IPS DF 4.7 (cell line): ENCODE measurements around the gene KMT2C.
"Not testable (repeated sequence)": the region's sequence is repeated elsewhere in the genome, so short reads cannot be mapped to it uniquely, and the experiment has no call there.

Experiments used
- DNase-seq: peaks from one replicate; pipeline ENCODE4 v3.0.0-alpha.2; 2013; ENCODE audit warnings: low spot score; ENCODE audit errors: extremely low read depth

The KMT2C gene

DNA sequence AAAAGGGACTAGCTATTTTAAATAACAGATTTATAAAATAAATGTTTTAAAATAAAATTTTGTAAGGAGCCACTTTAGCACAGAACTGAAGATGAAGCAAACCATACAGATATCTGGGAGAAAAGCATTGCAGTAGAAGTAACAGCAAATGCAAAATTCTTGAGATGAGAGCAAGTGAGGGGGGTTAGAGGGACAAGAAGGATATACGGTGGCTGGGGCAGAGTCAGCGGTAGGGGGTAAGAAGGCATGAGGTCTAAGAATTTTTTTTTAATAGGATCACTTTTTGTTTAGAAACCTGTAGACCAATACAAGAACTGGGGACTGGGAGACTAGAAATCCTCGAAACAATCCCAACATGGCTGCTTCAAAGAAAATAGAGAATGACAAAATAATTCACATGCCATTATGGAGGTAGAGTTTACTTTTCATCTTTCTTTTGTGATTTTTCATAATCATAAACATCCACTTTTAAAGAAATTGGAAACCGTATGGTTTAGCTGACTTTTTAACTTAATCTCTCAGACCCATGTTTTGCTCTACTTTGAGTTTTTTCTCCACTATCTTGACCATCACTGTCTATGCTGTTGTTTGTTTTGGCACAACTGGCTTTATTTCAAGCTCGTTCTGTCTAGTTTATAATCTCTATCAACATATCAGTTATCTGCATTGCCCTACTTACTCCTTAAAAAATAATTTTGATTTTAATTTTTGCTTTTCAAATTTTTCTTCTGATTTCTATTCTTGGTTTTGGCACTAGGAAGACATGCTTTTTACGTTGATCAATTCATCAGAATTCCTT lies 73.5 kb downstream of the KMT2C start:
- DNase-seq, result no peak

DNA sequence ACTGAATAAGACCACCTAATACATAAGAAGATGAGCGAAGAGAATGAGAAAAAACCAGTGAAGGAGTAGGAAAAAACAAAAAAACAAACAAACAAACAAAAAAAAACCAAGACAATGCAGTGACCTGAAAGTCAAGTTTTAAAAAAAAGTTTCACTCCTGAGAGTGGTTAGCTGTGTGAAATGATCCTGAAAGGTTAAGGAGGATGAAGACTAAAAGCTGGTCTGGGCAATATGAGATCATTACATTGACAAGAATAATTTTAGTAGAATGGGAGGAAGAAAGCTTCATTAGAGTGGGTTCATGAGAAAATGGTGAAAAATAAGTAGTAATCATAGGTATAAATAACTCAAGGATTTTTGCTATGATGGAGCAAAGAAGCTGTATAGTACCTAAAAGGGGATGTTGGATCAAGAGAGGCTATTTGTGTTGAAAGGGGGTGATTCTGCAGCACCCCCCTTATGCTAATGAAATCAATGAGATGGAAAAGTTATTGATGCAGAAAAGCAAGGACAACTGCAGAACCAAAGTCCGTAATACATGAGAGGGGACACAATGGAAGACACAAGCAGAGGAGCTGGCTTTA lies 80.2 kb downstream of the KMT2C start:
- DNase-seq, result no peak

DNA sequence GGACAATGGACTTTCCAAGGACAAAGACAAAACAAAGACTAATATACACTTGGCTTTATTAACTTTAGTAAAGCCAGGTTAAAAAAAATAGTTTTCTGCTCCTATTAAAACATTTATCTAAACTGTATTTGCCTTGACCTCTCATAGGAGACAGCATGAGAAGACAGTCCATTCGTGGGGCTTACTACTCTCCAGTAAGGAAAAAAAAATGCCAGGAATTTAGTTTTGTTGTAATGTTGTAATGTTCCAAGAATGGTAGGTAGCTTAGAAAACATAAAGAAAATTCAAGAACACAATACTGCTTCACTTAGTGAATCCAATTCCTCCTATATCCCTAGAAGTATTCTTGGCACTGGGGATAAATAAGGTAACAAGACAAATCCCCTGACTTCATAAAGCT lies 81.7 kb downstream of the KMT2C start:
- DNase-seq, result no peak

DNA sequence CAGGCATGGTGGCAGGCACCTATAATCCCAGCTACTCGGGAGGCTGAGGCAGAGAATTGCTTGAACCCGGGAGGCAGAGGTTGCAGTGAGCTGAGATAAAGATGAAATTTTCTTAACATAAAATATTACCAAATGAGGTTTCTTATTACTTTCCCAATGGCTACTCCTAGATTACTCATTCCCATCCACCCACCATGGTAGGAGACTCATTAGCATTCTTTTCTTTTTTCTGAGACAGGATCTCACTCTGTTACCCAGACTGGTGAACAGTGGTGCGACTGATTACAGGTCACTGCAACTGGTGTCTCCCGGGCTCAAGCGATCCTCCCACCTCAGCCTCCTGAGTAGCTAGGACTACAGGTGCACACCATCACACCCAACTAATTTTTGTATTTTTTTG lies 82.5 kb downstream of the KMT2C start:
- not testable (repeated sequence) for DNase-seq

DNA sequence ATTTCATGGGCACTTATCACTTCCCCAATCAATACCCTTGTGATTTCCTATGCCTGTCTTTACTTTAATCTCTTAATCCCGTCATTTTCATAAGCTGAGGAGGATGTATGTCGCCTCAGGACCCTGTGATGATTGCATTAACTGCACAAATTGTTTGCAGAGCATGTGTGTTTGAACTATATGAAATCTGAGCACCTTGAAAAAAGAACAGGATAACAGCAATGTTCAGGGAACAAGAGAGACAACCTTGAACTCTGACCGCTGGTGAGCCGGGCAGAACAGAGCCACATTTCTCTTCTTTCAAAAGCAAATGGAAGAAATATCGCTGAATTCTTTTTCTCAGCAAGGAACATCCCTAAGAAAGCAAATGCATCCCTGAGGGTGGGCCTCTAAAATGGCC lies 84.1 kb downstream of the KMT2C start:
- DNase-seq, result not testable (repeated sequence)

DNA sequence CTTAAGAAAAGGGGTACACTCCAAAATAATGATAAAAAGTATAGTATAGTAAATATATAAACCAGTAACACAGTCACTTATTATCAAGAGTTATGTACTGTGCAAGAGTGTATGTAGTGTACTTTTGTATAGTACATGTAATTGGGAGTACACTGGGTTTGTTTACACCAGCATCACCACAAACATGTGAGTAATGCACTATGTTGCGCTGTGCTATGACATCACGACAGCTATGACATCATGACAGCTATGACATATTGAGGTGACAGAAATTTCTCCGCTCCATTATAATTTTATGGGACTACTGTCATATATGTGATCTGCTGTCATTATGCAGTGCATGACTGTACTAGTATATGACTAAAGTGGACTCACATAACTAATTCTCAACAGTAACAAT lies 84.6 kb downstream of the KMT2C start:
- no peak for DNase-seq

DNA sequence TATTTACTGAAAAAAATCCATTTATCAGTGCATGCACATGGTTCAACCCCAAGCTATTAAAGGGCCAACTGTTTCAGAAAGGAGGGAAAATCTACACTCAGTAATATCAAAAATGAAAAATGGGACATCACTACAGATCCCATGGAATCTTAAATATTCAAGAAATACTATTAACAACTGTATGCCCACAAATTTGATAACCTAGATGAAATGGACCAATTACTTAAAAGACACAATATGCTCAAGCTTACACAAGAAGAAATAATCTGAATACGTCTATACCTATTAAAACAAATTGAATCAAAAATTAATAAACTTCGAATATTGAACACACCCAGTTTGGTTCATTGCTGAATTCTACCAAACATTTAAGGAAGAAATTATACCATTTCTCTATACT lies 87.9 kb downstream of the KMT2C start:
- no peak for DNase-seq

DNA sequence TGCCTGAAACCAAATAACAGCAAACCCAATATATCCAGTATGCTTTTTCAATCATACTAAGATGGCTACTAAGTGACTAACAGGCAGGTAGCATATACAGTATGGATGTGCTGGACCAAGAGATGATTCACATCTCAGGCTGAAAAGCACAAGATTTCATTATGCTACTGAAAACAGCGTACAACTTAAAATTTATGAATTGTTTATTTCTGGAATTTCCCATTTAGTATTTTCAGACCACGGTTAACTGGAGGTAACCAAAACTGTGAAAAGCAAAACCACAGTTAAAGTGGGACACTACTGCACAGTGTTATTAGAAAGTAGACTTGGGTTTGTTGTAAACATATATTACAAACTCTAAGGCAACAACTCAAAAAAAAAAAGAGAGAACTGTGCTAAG lies 91.5 kb downstream of the KMT2C start:
- no peak for DNase-seq

DNA sequence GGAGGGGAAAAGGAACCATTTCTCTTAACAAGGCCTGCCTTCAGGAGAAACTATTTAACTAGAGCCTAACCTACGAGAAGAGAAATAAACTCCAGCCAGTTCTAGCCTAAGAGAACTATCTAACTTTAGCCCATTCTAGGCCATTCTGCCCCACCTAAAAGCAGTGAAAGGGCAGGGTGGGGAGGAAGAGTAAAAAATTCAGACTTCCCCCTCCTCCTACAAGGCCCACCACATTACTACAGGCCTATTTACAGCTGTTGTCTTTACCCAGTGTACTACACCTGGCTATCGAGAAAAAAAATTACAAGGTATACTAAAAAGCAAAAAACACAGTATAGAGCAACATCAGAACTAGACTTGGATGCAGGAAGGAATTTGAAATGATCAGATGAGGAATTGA lies 93.0 kb downstream of the KMT2C start:
- DNase-seq, result no peak

DNA sequence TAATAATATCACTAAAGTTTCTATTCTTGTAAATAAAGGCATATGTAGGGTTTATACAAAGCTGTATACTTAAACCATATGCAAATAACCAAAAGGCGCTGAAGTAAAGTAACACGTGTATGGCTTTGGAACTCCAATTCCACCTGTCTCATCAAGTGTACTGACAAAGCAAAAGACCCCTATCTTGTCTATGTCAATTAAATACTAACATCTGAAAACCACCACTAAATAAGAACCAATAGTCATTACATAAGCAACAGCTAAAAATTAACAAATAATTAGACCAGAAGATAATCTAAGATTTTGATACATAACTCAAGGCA lies 93.9 kb downstream of the KMT2C start:
- DNase-seq, result no peak

DNA sequence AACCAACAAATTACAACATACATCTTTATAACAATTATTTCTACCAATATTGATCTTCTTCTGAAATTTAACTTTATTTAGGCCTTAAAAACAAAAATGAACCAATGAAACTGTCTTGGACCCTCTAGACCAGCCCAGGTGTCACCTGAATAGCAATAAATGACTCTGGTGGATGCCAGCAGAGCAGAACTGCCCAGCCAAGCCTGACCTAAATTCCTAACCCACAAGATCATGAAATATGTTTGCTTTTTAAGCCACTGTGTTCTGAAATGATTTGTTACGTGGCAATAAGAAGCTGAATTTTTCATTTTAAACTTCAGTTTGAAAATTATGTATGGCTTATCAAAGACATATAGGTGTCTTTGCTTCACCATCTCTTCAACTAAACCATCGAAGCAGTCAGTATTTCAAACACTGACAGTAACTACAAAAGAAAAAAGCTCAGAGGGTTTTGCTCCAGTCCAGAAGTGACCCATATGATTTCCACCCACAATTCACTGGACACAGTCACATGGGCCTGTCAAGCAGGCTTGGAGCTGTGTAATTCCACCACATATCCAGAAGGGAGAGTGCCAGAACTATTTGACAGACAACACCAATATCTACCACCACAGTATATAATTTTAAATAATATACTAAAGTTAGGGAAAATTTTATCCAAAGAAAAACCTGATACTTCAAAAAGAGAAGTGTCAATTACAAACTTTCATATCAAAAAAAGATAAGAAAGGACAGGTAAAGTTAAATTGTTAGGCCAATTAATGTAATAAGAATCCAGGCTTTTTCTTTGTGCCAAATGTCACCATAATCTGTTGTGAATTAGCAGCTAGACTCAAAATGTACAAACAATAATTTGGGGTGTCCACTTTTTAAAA lies 94.5 kb downstream of the KMT2C start:
- DNase-seq, result no peak

DNA sequence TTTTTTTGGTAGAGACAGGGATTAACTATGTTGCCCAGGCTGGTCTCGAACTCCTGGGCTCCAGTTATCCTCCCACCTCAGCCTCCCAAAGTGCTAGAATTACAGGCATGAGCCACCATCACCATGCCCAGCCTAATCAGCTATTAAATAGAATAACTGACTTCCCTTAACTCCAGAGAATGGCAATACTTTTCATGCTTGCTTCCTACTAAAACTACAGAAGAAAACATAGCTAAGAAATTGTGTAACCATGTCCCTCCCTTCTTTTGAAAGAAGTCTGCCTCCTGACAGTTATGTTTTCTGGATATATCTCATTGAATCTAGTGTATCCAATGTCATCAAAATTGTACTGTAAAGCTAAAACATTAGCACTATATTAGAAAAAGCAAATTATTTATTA lies 95.6 kb downstream of the KMT2C start:
- DNase-seq, result no peak

DNA sequence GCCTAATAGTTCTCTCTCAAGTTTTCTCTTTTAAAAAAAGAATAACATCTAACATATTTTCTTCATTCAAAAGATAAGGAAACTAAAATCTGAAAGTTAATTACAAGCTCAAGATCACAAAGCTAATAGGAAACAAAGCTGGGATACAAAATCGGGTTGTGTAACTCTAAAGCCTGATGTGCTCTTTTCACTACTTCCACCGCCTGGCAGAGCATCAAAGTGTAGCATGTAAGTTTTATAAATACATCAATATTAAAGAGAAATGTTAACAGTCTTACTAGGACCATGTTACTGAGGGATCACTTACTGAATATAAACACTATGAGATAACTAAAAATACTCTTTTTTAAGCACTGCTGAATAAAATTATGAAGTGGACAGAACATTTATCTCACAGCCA lies 97.2 kb downstream of the KMT2C start:
- no peak for DNase-seq

DNA sequence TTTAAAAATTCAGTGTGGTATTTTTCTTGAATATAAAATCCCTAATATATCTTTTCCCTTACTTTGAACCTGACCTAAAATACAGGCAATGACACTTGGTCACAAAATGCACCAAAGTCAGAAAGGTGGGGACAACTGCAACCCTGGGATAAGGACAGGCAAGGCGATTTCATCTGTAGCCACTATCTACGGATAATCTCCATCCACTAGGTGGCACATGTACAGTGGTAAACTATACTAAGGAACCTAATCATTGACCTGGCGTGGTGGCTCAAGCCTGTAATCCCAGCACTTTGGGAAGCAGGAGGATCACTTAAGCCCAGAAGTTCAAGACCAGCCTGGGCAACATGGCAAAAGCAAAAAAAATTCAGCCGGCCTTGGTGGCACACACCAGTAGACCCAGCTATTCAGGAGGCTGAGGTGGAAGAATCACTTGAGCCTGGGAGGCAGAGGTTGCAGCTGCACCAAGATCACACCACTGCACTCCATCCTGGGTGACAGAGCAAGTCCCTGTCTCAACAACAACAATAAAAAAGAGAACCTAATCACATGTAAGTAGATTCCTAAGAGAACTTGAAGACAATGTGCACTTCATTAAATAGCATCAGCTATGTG lies 98.9 kb downstream of the KMT2C start:
- DNase-seq, result peak; percentile 49

DNA sequence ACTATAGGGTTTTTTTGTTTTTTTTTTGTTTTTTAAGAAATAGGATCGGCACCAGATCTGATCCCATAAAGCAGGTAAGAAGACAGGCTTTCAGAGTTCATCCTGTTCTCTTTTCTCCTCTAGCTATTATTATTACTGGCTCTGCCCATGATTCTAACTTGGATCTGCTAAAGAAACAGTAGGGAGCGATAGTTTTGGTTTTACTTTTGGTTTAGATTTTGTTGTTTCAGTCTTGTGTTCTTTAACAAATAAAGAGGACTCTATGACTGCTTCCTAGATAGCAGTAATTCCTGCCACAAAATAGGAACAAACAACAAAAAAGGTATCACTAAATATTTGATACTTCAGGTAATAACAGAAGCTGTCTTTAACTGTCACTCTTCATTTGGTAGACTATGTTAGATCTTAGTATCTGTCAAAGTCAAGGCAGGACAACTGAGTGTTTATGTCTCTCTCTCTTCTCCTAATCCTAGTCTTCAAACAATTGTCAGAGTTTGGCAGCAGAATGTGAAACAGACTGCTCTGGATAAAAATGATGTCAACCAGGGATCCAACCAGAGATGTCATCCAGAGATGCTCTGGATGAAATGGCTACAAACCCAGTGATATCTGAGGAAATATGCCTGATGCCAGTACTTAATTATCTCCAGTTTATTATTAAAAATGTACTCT lies 99.8 kb downstream of the KMT2C start:
- no peak for DNase-seq

DNA sequence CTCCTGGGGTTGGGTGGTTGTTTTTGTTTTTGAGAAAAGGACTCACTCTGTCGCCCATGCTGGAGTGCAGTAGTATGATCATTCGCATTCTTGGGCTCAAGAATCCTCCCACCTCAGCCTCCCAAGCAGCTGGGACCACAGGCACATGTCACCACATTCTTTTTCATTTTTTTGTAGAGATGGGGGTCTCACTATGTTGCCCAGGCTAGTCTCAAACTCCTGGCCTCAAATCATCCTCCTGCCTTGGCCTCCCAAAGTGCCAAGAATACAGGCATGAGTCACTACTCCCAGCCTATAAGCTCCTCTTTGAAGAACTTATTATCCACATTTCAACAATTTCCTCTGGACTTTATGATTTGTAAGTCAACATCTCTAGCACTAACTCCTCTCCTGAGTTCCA lies 102.7 kb downstream of the KMT2C start:
- DNase-seq, result no peak

DNA sequence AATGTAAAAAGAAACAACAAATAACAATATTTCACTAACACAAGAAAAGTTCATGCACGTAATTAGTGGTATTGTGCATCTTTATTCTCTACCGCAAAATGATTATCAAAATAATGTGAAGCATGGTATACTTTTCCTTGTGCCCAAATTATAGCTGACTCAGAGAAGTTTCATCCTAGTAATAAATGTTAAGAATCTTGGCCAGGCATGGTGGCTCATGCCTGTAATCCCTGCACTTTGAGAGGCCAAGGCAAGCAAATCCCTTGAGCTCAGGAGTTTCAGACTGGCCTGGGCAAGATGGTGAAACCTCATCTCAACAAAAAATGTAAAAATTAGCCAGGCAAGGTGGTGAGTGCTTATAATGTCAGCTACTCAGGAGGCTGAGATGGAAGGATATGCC lies 105.0 kb downstream of the KMT2C start:
- no peak for DNase-seq

DNA sequence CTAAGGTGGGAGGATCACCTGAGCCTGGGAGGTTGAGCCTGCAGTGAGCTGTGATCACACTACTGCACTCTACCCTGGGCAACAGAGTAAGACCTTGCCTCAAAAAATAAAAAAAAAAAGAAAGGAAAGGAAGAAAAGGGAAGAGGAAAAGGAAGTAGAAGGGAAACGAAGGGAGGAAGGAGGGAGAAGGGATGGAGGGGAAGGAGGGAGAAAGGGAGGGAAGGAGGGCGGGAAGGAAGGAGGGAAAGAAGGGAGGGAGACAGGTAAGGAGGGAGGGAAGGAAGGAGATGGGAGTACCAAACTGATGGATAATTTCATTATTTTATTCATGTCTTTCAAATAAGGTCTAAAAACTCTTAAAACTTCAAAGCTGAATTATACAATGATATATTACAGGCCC lies 106.3 kb downstream of the KMT2C start:
- no peak for DNase-seq

DNA sequence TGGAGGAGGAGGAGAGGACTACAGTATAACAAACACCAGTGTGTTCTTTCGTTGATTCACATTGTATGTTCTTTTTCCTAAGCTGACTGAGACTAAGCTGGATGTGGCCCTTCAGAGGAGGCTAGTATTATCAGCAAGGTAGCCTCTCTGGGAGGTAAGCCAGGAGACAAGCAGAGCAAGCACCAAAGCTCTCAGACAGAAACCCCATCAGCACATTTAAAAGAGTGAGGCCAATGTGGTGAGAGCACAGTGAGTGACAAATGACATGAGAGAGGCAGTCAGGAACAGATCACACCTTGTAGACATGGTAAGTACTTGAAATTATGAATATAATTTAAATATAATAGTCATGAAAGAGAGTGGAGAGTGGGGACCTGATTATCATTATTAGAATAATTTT lies 107.6 kb downstream of the KMT2C start:
- no peak for DNase-seq

DNA sequence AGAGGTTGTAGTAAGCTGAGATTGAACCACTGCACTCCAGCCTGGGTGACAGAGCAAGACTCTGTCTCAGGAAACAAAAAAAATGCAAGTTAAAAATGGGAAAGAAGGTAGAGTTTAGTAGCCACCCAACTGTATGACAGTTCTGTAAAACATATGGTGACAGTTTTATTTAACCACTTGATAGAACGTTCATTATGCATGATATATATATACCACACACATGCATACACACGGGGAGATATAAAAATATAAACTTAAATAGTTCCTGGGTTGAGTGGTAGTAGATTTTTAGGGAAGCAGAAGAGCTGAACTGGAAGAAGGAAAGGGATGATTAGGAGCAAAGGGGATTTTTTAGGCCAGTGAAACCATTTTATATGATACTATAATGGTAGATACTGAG lies 120.0 kb downstream of the KMT2C start:
- no peak for DNase-seq

DNA sequence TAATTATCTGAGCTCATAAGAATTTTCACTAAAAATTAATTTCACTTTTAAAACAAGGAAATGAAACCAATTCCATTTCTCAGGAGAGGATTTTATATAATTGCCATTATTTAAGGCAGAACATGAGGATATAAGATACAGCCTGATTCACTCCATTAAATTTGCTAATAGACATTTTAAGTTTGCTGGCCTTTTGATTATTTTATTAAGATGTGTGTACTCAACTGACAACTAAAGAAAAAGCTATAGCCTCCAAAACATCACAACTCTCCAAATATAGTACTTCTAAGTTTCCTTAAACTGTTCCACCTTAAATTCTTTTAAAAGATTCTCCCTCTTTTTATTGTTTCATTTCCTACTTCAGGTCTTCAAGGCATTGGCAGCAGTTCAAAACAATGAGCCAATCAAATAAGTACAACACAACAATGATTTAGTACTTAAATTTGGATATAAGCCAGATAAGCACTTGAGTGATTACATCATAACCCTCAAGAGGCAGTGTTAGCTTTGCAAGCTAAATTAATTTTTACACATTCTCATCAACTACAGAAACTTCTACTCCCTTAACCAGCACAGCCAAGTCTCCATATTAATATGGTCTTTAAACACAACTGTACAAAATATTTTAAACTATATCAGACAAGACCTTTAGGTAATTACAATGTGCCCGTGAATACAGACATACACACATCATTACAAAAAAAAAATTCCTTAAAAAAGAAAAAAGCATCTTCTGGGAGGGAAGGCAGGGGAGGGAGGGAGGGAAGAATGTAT lies 121.8 kb downstream of the KMT2C start:
- no peak for DNase-seq
